ENCODE data around the gene IQCF6. TPM values are rescaled to one million over a fixed set of nuclear protein-coding genes. Genes with fewer than 3 reads are reported as not detected.

IQCF6 gene
- polyA plus RNA-seq, 3 donors: not detected

- Mint-ChIP-seq H3K9me3 (no peaks in the 10 kb centered on the region), H3K4me1 (no peaks in the 10 kb centered on the region), H3K4me3 (no peak overlapping the region), H3K27ac (no peak overlapping the region), H3K36me3 (no peaks in the 10 kb centered on the region), H3K27me3 (ENCODE audit: low read depth in 3 of 3) (peaks cover 3 to 16% (median 9%) of the 10 kb centered on the region in 3 donors)
- no peaks in the 10 kb centered on the region for H3K4me1 ChIP-seq (ENCODE audit: control insufficient read depth in 1 of 2, insufficient read depth in 2 of 2, low read length in 2 of 2)
- no peak for DNase-seq
- H3K9me3 ChIP-seq (replicated peaks in 1 of 2; ENCODE audit: control insufficient read depth in 1 of 2, insufficient read depth in 1 of 2, low read length in 2 of 2): no peaks in the 10 kb centered on the region
- no peaks in the 10 kb centered on the region for H3K79me2 ChIP-seq (ENCODE audit: insufficient read depth, low read length)
- WGBS (ENCODE audit: insufficient coverage): no CpG with 5 or more reads among the region's 2 CpGs
- no peak for TF ChIP-seq CTCF (IDR thresholded peaks at IDR 0.05)
- no peak overlapping the region for H3K4me3 ChIP-seq (replicated peaks in 1 of 3; ENCODE audit: low read depth in 2 of 3, low read length in 3 of 3)
- H3K36me3 ChIP-seq (replicated peaks in 1 of 2; ENCODE audit: control insufficient read depth in 1 of 2, insufficient read depth in 2 of 2, low read length in 2 of 2): no peaks in the 10 kb centered on the region
- H2AFZ ChIP-seq (ENCODE audit: insufficient read depth, low read depth, low read length, poor library complexity, severe bottlenecking): no peak overlapping the region
- H3K27me3 ChIP-seq (ENCODE audit: control insufficient read depth in 2 of 2, insufficient read depth in 2 of 2, low read length in 2 of 2): peaks cover 2 to 5% of the 10 kb centered on the region in 2 donors
- H3K9ac ChIP-seq (ENCODE audit: insufficient read depth, low read length, poor library complexity, severe bottlenecking): no peak overlapping the region
- H4K20me1 ChIP-seq (ENCODE audit: insufficient read depth, low read length): no peaks in the 10 kb centered on the region
- no peak overlapping the region for H3K27ac ChIP-seq (ENCODE audit: low read depth in 1 of 2, low read length in 2 of 2)
- intact Hi-C loops (cut with micrococcal nuclease): no loop called here
- H3K4me2 ChIP-seq (replicated peaks; ENCODE audit: extremely low read depth, low read length, poor library complexity, severe bottlenecking): no peak overlapping the region
Observed at GRCh38 chr3:51786267-51786666, 7.2 kb upstream of the IQCF6 start.

GRCh38 chr3:51778554-51778953 lies 483 bp downstream of the IQCF6 start:
- H3K4me3 ChIP-seq (replicated peaks in 1 of 3; ENCODE audit: low read depth in 2 of 3, low read length in 3 of 3): no peak overlapping the region
- H3K27me3 ChIP-seq (ENCODE audit: control insufficient read depth in 2 of 2, insufficient read depth in 2 of 2, low read length in 2 of 2): peaks cover 2 to 5% of the 10 kb centered on the region in 2 donors
- H3K27me3 Mint-ChIP-seq (ENCODE audit: low read depth in 3 of 3): peaks cover 7 to 19% (median 8%) of the 10 kb centered on the region in 3 donors
- no peaks in the 10 kb centered on the region for H4K20me1 ChIP-seq (ENCODE audit: insufficient read depth, low read length)
- H3K36me3 Mint-ChIP-seq: no peaks in the 10 kb centered on the region
- WGBS (ENCODE audit: insufficient coverage): 97% methylated on average over 14 of the region's 17 CpGs
- H3K4me3 Mint-ChIP-seq: no peak overlapping the region
- intact Hi-C loops (cut with micrococcal nuclease): no loop called here
- no peaks in the 10 kb centered on the region for H3K4me1 ChIP-seq (ENCODE audit: control insufficient read depth in 1 of 2, insufficient read depth in 2 of 2, low read length in 2 of 2)
- H3K4me2 ChIP-seq (replicated peaks; ENCODE audit: extremely low read depth, low read length, poor library complexity, severe bottlenecking): no peak overlapping the region
- no peak overlapping the region for H3K27ac Mint-ChIP-seq
- H3K9ac ChIP-seq (ENCODE audit: insufficient read depth, low read length, poor library complexity, severe bottlenecking): no peak overlapping the region
- H3K9me3 Mint-ChIP-seq: peaks cover 0 to 4% (median 0%) of the 10 kb centered on the region in 7 donors
- no peak overlapping the region for H3K27ac ChIP-seq (ENCODE audit: low read depth in 1 of 2, low read length in 2 of 2)
- no peaks in the 10 kb centered on the region for H3K4me1 Mint-ChIP-seq
- H2AFZ ChIP-seq (ENCODE audit: insufficient read depth, low read depth, low read length, poor library complexity, severe bottlenecking): no peak overlapping the region
- H3K79me2 ChIP-seq (ENCODE audit: insufficient read depth, low read length): no peaks in the 10 kb centered on the region
- H3K36me3 ChIP-seq (replicated peaks in 1 of 2; ENCODE audit: control insufficient read depth in 1 of 2, insufficient read depth in 2 of 2, low read length in 2 of 2): no peaks in the 10 kb centered on the region
- no peak for TF ChIP-seq CTCF (IDR thresholded peaks at IDR 0.05)
- H3K9me3 ChIP-seq (replicated peaks in 1 of 2; ENCODE audit: control insufficient read depth in 1 of 2, insufficient read depth in 1 of 2, low read length in 2 of 2): no peaks in the 10 kb centered on the region
- DNase-seq: no peak
